WERI-Rb-1 (cell line): Measurements from ENCODE around the gene GPC3.

Source experiments
- DNase-seq: peaks from one replicate; pipeline ENCODE4 v3.0.0-alpha.2; 2020
- H3K27ac ChIP-seq: fragments of 250-450 bp; sonication (Bioruptor Pico); 2 replicates; pipeline ENCODE4 v1.5.1; 2020; ENCODE audit warnings: mild to moderate bottlenecking, moderate library complexity
- H3K27me3 ChIP-seq: fragments of 250-450 bp; sonication (Bioruptor Pico); 2 replicates; pipeline ENCODE4 v1.5.1; 2021; ENCODE audit warnings: mild to moderate bottlenecking, low read depth, moderate library complexity; ENCODE audit not compliant: insufficient read depth, severe bottlenecking
- H3K36me3 ChIP-seq: fragments of 250-450 bp; sonication (Bioruptor Pico); 2 replicates; pipeline ENCODE4 v1.5.1; 2020; ENCODE audit warnings: mild to moderate bottlenecking, moderate library complexity
- H3K4me3 ChIP-seq: 2 replicates; pipeline ENCODE4 v1.5.1; 2011; ENCODE audit warnings: low read depth, mild to moderate bottlenecking, control low read depth, low read length
- H3K9me3 ChIP-seq: fragments of 250-450 bp; sonication (Bioruptor Pico); 2 replicates; pipeline ENCODE4 v1.5.1; 2021; ENCODE audit warnings: mild to moderate bottlenecking, moderate library complexity; ENCODE audit not compliant: severe bottlenecking
- CTCF ChIP-seq: IDR thresholded peaks from 2 replicates; pipeline ENCODE4 v1.5.1; 2011; ENCODE audit warnings: low read depth, mild to moderate bottlenecking, control low read depth, inconsistent platforms, low read length

Gene GPC3

GRCh38 chrX:133943507-133943906 lies 41.9 kb downstream of the GPC3 start:
- no peak for TF ChIP-seq CTCF
- peaks cover 29% of the 10 kb centered on the region for H3K27me3 ChIP-seq
- no peak overlapping the region for H3K4me3 ChIP-seq
- H3K9me3 ChIP-seq: no peaks in the 10 kb centered on the region
- no peak for DNase-seq
- no peaks in the 10 kb centered on the region for H3K36me3 ChIP-seq
- H3K27ac ChIP-seq: no peak overlapping the region

GRCh38 chrX:133939655-133940302 lies 45.6 kb downstream of the GPC3 start:
- Histone ChIP-seq H3K27me3 (peaks cover 32% of the 10 kb centered on the region), H3K27ac (no peak overlapping the region), H3K36me3 (no peaks in the 10 kb centered on the region), H3K9me3 (no peaks in the 10 kb centered on the region), H3K4me3 (no peak overlapping the region)
- no peak for TF ChIP-seq CTCF
- DNase-seq: no peak

- H3K9me3 ChIP-seq: no peaks in the 10 kb centered on the region
- H3K36me3 ChIP-seq: no peaks in the 10 kb centered on the region
- TF ChIP-seq CTCF: no peak
- no peak overlapping the region for H3K4me3 ChIP-seq
- no peak for DNase-seq
- no peak overlapping the region for H3K27ac ChIP-seq
- peaks cover 30% of the 10 kb centered on the region for H3K27me3 ChIP-seq
These were observed 46.9 kb downstream of the GPC3 start for GRCh38 chrX:133938530-133938929.

GRCh38 chrX:133937022-133937421 lies 48.4 kb downstream of the GPC3 start:
- peaks cover 23% of the 10 kb centered on the region for H3K27me3 ChIP-seq
- H3K4me3 ChIP-seq: no peak overlapping the region
- no peak overlapping the region for H3K27ac ChIP-seq
- H3K36me3 ChIP-seq: no peaks in the 10 kb centered on the region
- no peaks in the 10 kb centered on the region for H3K9me3 ChIP-seq
- no peak for DNase-seq
- TF ChIP-seq CTCF: no peak

- no peaks in the 10 kb centered on the region for H3K36me3 ChIP-seq
- no peak for TF ChIP-seq CTCF
- H3K9me3 ChIP-seq: no peaks in the 10 kb centered on the region
- H3K4me3 ChIP-seq: no peak overlapping the region
- no peak overlapping the region for H3K27ac ChIP-seq
- H3K27me3 ChIP-seq: peaks cover 29% of the 10 kb centered on the region
- no peak for DNase-seq
These were observed 50.3 kb downstream of the GPC3 start for GRCh38 chrX:133935076-133935475.

GRCh38 chrX:133933316-133933715 lies 52.1 kb downstream of the GPC3 start:
- no peaks in the 10 kb centered on the region for H3K36me3 ChIP-seq
- H3K27me3 ChIP-seq: peaks cover 36% of the 10 kb centered on the region
- H3K4me3 ChIP-seq: no peak overlapping the region
- no peak for DNase-seq
- H3K27ac ChIP-seq: no peak overlapping the region
- no peaks in the 10 kb centered on the region for H3K9me3 ChIP-seq
- TF ChIP-seq CTCF: no peak
